Activated CD8-positive, alpha-beta memory T cell treated with anti-CD3 and anti-CD28 coated beads, Interleukin-2, amount 10 ng/mL, durations not matched to agents 7 days and 5 days (primary cell): ENCODE results near the gene MICU1. TPM values are rescaled to one million over a fixed set of nuclear protein-coding genes. Genes with fewer than 3 reads are reported as not detected.
"Not testable (repeated sequence)": the region's sequence is repeated elsewhere in the genome, so short reads cannot be mapped to it uniquely, and the experiment has no call there.

Source experiments
- ATAC-seq: fragments of 150-1000 bp; cut with Tn5 transposase; one replicate; pipeline ENCODE4 v1.10.0; 2021; ENCODE audit warnings: moderate library complexity
- CTCF ChIA-PET: fragments of 350-600 bp; sonication (Branson Sonifier 250); formaldehyde crosslinking; loops from one replicate; lab custom pipeline; 2021; ENCODE audit warnings: antibody characterized with exemption; lab: Charles Lee
- DNase-seq: peaks from one replicate; pipeline ENCODE4 v3.0.0-alpha.2; 2020
- H3K27ac Mint-ChIP-seq: one replicate; pipeline ENCODE4 v1.8.0; 2021; ENCODE audit warnings: mild to moderate bottlenecking, mixed read lengths
- H3K27me3 Mint-ChIP-seq: one replicate; pipeline ENCODE4 v1.8.0; 2021; ENCODE audit warnings: mixed read lengths
- H3K36me3 Mint-ChIP-seq: one replicate; pipeline ENCODE4 v1.8.0; 2021; ENCODE audit warnings: mild to moderate bottlenecking, mixed read lengths
- H3K4me1 Mint-ChIP-seq: one replicate; pipeline ENCODE4 v1.8.0; 2021; ENCODE audit warnings: mixed read lengths
- H3K4me3 Mint-ChIP-seq: one replicate; pipeline ENCODE4 v1.8.0; 2021; ENCODE audit warnings: mild to moderate bottlenecking, moderate library complexity, mixed read lengths
- H3K9me3 Mint-ChIP-seq: one replicate; pipeline ENCODE4 v1.8.0; 2022; ENCODE audit warnings: low read depth, mixed read lengths
- total RNA-seq, 2 experiments: library from RNA; stranded (reverse); gene quantifications; one replicate each; pipeline ENCODE4 v1.2.3, GENCODE V29; 2021

The MICU1 gene
- total RNA-seq, 2 experiments from 2014 or later = 25.9 to 27.2 TPM

- ATAC-seq (no peak), DNase-seq (no peak)
- Mint-ChIP-seq H3K4me3 (no peak overlapping the region), H3K27ac (no peak overlapping the region), H3K9me3 (no peaks in the 10 kb centered on the region), H3K36me3 (no peaks in the 10 kb centered on the region), H3K4me1 (no peaks in the 10 kb centered on the region), H3K27me3 (peaks cover 8% of the 10 kb centered on the region)
- CTCF ChIA-PET = no interaction called here
These were observed 22.4 kb upstream of the MICU1 start for GRCh38 chr10:72648301-72648700.

- not testable (repeated sequence) for DNase-seq, ATAC-seq, H3K36me3 Mint-ChIP-seq, H3K27ac Mint-ChIP-seq, H3K4me3 Mint-ChIP-seq, H3K9me3 Mint-ChIP-seq, H3K4me1 Mint-ChIP-seq
- CTCF ChIA-PET = interaction anchor here (0.6 to 1.3 kb wide), 2 partner anchors 29 to 1188 kb away, joined by 3 read pairs; no protein-coding TSS in a partner anchor
- peaks cover 10% of the 10 kb centered on the region for H3K27me3 Mint-ChIP-seq
These were observed 21.1 kb upstream of the MICU1 start for GRCh38 chr10:72646971-72647370.

- ATAC-seq = no peak
- CTCF ChIA-PET = no interaction called here
- Mint-ChIP-seq H3K27me3 (peaks cover 17% of the 10 kb centered on the region), H3K36me3 (no peaks in the 10 kb centered on the region), H3K27ac (no peak overlapping the region), H3K9me3 (no peaks in the 10 kb centered on the region), H3K4me3 (no peak overlapping the region), H3K4me1 (no peaks in the 10 kb centered on the region)
- no peak for DNase-seq
These were observed 19.5 kb upstream of the MICU1 start for GRCh38 chr10:72645263-72645858.

- ATAC-seq (no peak), DNase-seq (no peak)
- Mint-ChIP-seq H3K9me3 (no peaks in the 10 kb centered on the region), H3K36me3 (peaks cover 1% of the 10 kb centered on the region), H3K4me3 (no peak overlapping the region), H3K27me3 (peaks cover 18% of the 10 kb centered on the region), H3K27ac (no peak overlapping the region), H3K4me1 (peaks cover 14% of the 10 kb centered on the region)
- CTCF ChIA-PET = no interaction called here
These were observed 16.4 kb upstream of the MICU1 start for GRCh38 chr10:72642318-72642717.

GRCh38 chr10:72639441-72639873 is 13.6 kb upstream of the MICU1 start:
- ATAC-seq = no peak

GRCh38 chr10:72638586-72639440 is 12.9 kb upstream of the MICU1 start:
- Mint-ChIP-seq H3K4me1 (peaks cover 16% of the 10 kb centered on the region), H3K36me3 (peaks cover 1% of the 10 kb centered on the region), H3K27ac (no peak overlapping the region), H3K27me3 (peaks cover 12% of the 10 kb centered on the region), H3K4me3 (no peak overlapping the region), H3K9me3 (no peaks in the 10 kb centered on the region)
- no peak for DNase-seq
- CTCF ChIA-PET = no interaction called here
- no peak for ATAC-seq

More at GRCh38 chr10:72639441-72639873, 13.6 kb upstream of the MICU1 start:
- no peak for DNase-seq
- H3K4me3 Mint-ChIP-seq = no peak overlapping the region
- H3K9me3 Mint-ChIP-seq = no peaks in the 10 kb centered on the region
- peaks cover 12% of the 10 kb centered on the region for H3K27me3 Mint-ChIP-seq
- H3K4me1 Mint-ChIP-seq = peaks cover 16% of the 10 kb centered on the region
- H3K27ac Mint-ChIP-seq = no peak overlapping the region
- CTCF ChIA-PET = interaction anchor here (0.6 kb wide), 1 partner anchor 501 kb away, joined by 3 read pairs; no protein-coding TSS in a partner anchor
- peaks cover 1% of the 10 kb centered on the region for H3K36me3 Mint-ChIP-seq

- ATAC-seq (peak; percentile 98), DNase-seq (peak; percentile 85)
- peaks cover 16% of the 10 kb centered on the region for H3K4me1 Mint-ChIP-seq
- CTCF ChIA-PET = interaction anchor here (0.9 kb wide), 1 partner anchor 74 kb away, joined by 3 read pairs; no protein-coding TSS in a partner anchor
- H3K9me3 Mint-ChIP-seq = no peaks in the 10 kb centered on the region
- no peak overlapping the region for H3K27ac Mint-ChIP-seq
- no peak overlapping the region for H3K4me3 Mint-ChIP-seq
- peaks cover 1% of the 10 kb centered on the region for H3K36me3 Mint-ChIP-seq
- peaks cover 9% of the 10 kb centered on the region for H3K27me3 Mint-ChIP-seq
These were observed 11.5 kb upstream of the MICU1 start for GRCh38 chr10:72637398-72637857.

GRCh38 chr10:72630144-72630543 is 4.3 kb upstream of the MICU1 start:
- ATAC-seq = no peak
- peaks cover 4% of the 10 kb centered on the region for H3K27me3 Mint-ChIP-seq
- peaks cover 2% of the 10 kb centered on the region for H3K4me1 Mint-ChIP-seq
- no peak overlapping the region for H3K27ac Mint-ChIP-seq
- no peaks in the 10 kb centered on the region for H3K9me3 Mint-ChIP-seq
- H3K36me3 Mint-ChIP-seq = peaks cover 2% of the 10 kb centered on the region
- no peak for DNase-seq
- H3K4me3 Mint-ChIP-seq = no peak overlapping the region
- CTCF ChIA-PET = no interaction called here

GRCh38 chr10:72626444-72626754 is 520 bp upstream of the MICU1 start:
- H3K4me3 Mint-ChIP-seq = peak overlapping the region; percentile 99
- H3K27ac Mint-ChIP-seq = peak overlapping the region; percentile 94
- H3K36me3 Mint-ChIP-seq = peaks cover 3% of the 10 kb centered on the region
- no peaks in the 10 kb centered on the region for H3K9me3 Mint-ChIP-seq
- H3K27me3 Mint-ChIP-seq = no peaks in the 10 kb centered on the region
- CTCF ChIA-PET = interaction anchor here (0.6 kb wide), 1 partner anchor 14 kb away, joined by 3 read pairs; no protein-coding TSS in a partner anchor
- no peak for ATAC-seq
- H3K4me1 Mint-ChIP-seq = peaks cover 7% of the 10 kb centered on the region
- DNase-seq = no peak

- no peak for DNase-seq
- no peak for ATAC-seq
- H3K36me3 Mint-ChIP-seq = peaks cover 3% of the 10 kb centered on the region
- H3K9me3 Mint-ChIP-seq = no peaks in the 10 kb centered on the region
- CTCF ChIA-PET = interaction anchor here (1.1 to 1.2 kb wide), 3 partner anchors 55 to 70 kb away, joined by 3 to 7 read pairs (median 3); no protein-coding TSS in a partner anchor
- H3K27me3 Mint-ChIP-seq = no peaks in the 10 kb centered on the region
- peak overlapping the region; percentile 99 for H3K4me3 Mint-ChIP-seq
- H3K27ac Mint-ChIP-seq = peak overlapping the region; percentile 94
- H3K4me1 Mint-ChIP-seq = peaks cover 7% of the 10 kb centered on the region
These were observed 637 bp downstream of the MICU1 start for GRCh38 chr10:72625276-72625607.

- CTCF ChIA-PET = no interaction called here
- Mint-ChIP-seq H3K27me3 (no peaks in the 10 kb centered on the region), H3K4me1 (peaks cover 7% of the 10 kb centered on the region), H3K4me3 (no peak overlapping the region), H3K36me3 (peaks cover 3% of the 10 kb centered on the region), H3K27ac (no peak overlapping the region), H3K9me3 (no peaks in the 10 kb centered on the region)
- no peak for DNase-seq
- ATAC-seq = no peak
These were observed 3.6 kb downstream of the MICU1 start for GRCh38 chr10:72622271-72622670.

- no peak for ATAC-seq
These were observed 9.2 kb downstream of the MICU1 start for GRCh38 chr10:72616716-72617115.

GRCh38 chr10:72615970-72616369 is 9.9 kb downstream of the MICU1 start:
- ATAC-seq = no peak
- H3K9me3 Mint-ChIP-seq = peaks cover 6% of the 10 kb centered on the region
- no peak overlapping the region for H3K4me3 Mint-ChIP-seq
- no peaks in the 10 kb centered on the region for H3K27me3 Mint-ChIP-seq
- CTCF ChIA-PET = no interaction called here
- no peak overlapping the region for H3K27ac Mint-ChIP-seq
- DNase-seq = no peak
- peaks cover 8% of the 10 kb centered on the region for H3K4me1 Mint-ChIP-seq
- H3K36me3 Mint-ChIP-seq = peaks cover 13% of the 10 kb centered on the region

More at GRCh38 chr10:72616716-72617115, 9.2 kb downstream of the MICU1 start:
- no peak overlapping the region for H3K27ac Mint-ChIP-seq
- H3K27me3 Mint-ChIP-seq = no peaks in the 10 kb centered on the region
- H3K9me3 Mint-ChIP-seq = peaks cover 6% of the 10 kb centered on the region
- H3K4me1 Mint-ChIP-seq = peaks cover 5% of the 10 kb centered on the region
- H3K4me3 Mint-ChIP-seq = no peak overlapping the region
- DNase-seq = no peak
- H3K36me3 Mint-ChIP-seq = peaks cover 13% of the 10 kb centered on the region
- CTCF ChIA-PET = no interaction called here
